Tongue (tissue), 2 donors: Measurements from ENCODE around the gene CLRN1. TPM values are rescaled to one million over a fixed set of nuclear protein-coding genes. Genes with fewer than 3 reads are reported as not detected.
"Not testable (repeated sequence)": the region's sequence is repeated elsewhere in the genome, so short reads cannot be mapped to it uniquely, and the experiment has no call there.

Experiments
- DNase-seq: peaks from one replicate; pipeline ENCODE4 v3.0.0-alpha.2; 2015
- total RNA-seq: library from RNA; depleted of rRNA; stranded (reverse); fragments of >200 nt; gene quantifications from one replicate; pipeline ENCODE4 v1.2.3, GENCODE V29; 2014

CLRN1 gene, protein sequence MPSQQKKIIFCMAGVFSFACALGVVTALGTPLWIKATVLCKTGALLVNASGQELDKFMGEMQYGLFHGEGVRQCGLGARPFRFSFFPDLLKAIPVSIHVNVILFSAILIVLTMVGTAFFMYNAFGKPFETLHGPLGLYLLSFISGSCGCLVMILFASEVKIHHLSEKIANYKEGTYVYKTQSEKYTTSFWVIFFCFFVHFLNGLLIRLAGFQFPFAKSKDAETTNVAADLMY
- total RNA-seq: 0.31 TPM

DNA sequence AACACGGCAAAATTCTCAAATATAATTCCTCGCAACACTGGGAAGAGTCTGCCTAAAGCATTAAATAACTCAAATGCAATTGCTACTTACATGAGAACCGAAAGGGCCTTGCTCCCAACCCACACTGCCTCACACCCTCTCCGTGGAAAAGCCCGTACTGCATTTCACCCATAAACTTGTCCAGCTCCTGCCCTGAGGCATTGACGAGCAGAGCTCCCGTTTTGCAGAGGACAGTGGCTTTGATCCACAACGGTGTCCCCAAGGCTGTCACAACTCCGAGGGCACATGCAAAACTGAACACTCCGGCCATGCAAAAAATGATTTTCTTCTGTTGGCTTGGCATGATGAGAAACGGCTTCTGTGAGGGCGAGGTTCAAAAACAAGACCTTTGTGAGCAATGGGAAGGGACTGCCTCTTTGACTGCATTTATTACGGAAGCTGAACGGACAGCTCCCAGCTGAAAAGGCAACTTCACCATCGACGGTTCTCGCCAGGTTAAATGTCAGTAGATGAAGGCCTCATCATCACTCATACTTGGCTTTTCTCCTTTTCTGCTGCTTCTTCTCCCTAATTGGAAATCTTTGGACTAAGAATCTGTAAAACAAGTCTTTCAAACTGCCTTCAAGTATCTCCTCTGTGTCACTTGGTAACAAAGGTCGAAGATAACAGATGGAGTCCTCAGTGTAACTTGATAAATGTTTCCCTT lies at the start of gene CLRN1:
Gene CLRN1, minus strand, starts transcription at position 362 of the 706 bp plus-strand sequence. Its CDS starts 19 bp downstream, at position 343.
- DNase-seq: peak; percentile 2

DNA sequence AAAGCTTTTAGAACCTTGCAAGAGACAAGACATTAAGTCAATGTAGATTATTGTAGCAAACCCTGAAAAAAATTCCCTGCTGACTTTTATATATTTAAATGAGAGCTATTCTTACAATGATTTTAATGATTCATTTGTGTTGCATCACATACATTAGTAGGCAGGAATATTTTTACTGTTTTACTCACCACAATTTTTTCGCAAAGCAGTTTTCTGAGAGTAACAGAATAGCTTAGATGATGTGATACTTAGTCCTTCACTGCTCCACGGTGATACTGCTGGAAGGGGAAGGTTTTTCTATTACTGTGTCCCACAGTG lies 43.9 kb upstream of the CLRN1 start:
- no peak for DNase-seq

DNA sequence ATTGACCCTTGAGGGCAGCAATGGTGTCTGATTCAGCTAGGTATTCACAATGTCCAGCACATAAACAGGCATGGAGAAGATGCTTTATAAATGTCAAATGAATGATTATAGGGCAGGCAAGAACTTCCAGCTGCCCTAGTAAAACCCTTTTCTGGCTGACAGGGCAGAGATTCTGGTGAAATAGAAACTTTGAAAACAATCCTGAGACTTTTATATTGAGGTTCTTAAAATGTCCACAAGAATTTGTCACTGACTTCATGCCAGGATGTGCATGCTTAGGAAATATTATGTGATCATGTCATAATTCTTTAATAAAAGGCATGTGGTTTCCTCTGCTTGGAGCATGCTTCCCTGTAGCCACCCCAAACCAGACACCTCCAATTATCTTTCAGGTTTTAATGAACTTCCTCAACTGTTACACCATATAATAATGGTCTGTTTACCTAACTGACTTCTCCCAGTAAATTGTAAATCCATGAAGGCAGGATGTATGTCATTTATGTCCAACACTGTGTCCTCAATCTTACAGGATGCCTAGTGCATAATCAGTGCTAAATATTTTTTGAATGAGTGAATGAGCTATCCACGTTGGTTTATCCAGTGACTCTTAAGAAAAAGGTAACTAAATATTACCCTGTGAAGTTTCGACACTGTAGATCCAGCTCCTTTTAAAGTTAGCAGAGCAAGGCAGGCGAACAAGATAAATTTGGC lies 43.4 kb upstream of the CLRN1 start:
- DNase-seq: no peak

DNA sequence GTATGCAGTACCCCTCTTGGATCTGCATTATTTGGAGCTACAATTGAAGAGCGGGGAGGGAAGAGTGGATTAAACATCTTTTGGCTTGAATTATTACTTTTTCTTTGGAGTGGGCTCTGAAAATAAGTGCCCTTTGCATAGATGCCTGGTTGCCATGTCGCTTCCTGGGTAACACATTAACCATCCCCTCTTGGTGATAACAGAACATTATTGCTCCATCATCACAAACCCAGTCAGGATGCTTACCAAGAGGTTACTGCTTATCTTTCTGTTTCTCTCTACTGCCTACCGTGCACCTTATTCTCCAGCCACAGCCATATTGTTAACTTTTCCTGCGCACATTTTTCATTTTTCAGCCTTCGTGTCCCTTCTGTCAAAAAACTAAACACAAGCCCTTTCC lies 42.7 kb upstream of the CLRN1 start:
- no peak for DNase-seq

DNA sequence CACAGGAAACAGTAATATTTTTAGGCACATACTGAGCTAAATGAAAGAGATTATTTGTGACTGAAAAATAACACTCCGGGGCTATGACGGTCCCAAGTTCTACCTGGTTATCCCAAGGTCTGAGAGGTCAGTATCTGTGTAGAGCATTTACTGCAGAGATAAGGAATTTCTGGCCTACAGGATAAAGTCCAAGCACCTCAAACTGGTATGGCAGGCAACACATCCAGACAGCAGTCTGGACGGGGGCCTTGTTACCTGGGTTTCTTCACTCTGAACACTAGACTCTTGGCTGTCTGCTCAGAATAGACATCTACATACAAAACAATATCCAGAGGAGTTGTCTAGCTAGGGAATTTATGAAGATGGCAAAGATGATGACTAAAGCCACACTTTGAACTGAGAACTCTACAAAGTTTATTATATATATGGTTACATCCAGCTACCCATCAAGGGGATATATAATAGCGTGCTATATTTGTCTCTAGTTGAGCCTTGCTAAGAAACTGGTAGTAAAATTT lies 42.0 kb upstream of the CLRN1 start:
- no peak for DNase-seq

DNA sequence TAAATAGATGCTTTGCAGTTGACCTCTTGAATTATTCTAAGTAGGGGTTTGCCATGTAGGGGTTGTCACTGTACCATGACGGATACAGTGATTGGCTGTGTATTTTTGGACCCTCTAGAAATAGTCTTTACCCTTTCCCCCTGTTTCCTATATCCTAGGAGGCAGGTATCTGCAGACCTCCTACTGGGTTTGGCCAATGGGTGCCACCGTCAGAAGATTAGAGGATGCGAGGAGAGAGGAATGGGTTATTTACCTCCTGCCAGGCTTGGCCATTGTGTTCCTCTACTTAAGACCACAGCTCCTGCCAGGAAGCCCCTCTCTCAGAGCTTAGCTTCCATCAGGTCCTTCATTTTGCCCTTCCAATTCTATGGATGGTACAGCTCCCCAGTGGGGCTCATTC lies 40.2 kb upstream of the CLRN1 start:
- DNase-seq: no peak

DNA sequence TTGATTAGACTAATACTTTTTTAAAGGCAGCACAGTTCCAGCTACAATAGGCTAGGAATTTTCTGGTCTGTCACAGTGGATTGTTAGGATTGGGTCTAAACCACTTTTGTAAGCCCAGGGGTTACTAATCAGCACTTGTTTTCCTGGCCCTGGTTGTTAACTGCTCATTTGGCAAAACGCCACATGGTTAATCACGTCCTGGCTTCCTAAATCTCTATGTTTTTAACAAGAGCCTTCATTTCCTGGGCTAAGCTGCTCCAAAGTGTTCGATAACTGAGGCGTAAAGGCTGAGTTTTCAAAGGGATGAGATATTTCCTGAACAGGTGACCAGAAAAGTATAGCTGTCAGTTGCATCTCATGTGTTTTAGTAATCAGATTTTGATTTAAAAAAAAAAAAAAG lies 38.9 kb upstream of the CLRN1 start:
- DNase-seq: peak; percentile 46

DNA sequence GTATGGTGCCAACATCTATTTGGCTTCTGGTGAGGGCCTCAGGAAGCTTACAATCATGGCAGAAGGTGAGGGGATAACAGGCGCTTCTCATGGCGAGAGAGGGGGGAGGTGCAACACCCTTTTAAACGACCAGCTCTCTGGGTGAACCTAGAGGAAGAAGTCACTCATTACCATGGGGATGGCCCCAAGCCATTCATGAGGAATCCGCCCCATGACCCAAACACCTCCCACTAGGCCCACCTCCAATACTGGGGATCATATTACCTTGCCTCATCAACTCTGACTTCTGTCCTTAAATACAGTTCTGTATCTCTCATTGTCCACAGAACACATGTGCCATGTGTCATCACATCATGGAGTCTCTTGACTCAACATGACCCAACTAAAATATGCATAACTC lies 37.5 kb upstream of the CLRN1 start:
- no peak for DNase-seq

DNA sequence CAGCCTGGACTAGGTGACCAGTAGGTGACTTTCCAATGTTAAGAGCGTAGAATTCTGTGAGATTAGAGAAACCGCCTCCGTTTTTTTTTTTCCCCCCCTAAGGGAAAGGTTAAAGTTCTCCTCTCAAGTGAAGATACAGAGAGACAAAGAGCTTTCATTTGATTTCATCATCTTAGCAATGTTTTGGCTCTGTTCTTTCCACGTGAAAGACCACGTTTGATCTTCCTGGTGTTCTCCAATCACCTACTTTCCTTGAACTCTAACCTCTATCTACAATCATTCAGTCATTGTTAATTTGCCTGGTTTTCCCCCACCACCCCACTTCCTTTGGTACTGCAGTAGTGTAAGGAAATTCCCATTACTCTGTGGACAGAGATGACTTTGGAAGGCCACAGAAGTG lies 36.9 kb upstream of the CLRN1 start:
- DNase-seq: no peak

DNA sequence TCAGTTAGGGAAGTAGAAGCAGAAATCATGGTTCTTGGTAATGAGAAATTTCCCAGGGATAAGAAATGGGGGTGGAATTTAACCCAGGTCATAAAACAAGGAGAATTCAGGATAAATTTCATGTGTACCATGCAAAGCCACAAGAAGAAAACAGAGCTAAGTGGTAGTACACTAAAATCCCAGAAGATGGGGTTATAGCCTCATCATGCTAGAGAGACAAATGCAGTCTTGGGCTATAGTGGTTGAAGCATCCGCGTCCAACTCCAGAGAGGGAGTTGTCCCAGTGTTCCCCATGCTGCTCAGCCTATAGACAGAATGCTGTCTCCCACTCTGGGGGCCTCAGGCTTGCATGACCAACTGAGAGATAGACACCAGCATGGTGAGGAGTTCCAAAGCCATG lies 36.2 kb upstream of the CLRN1 start:
- DNase-seq: peak; percentile 38

DNA sequence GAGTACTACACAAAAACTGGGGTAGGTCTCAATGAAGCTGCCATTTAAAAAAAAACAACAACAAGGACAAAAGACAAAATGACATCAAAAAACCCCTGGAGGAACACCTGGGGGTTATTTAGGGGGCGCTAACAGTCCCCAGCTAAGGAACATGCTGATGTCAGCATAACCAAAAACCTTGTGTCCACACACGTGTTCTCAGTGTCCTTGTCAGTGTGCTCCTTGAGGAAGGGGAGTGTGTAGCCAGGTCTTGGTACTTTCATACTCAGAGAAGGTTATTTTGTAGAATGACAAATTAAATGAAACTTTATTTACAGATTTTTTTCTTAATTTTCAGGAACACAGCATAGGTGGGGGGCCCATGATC lies 31.2 kb upstream of the CLRN1 start:
- DNase-seq: no peak

DNA sequence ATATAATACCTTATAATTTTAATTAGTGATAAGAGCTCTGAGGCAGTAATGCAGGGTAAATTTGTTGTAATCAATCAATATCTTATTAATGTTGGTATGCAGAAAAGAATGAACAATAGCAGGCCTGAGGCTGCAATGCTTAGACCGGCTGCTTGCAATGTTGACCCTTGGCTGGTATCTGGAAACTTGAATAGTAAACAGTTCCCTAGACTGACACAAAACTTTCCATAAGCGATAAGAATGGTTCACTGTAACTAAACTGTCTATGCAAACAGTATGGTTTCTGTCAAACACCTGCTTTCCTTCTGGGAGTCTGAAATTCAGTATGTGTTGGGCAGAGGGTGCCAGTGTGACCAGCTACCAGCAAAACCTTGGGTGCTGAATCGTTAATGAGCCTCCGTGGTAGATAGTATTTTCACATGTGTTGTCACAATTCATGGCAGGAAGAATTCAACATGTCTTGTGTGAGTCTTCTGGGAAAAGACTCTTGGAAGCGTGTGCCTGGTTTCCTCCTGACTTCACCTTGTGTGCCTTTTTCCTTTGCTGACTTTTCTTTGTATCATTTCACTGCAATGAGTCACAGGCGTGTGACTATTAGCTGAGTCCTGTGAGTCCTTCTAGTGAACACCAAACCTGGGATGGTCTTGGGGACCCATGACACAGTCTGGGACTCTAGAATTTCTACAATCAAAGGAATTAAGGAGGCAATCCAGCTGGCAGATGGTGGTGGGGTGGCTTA lies 30.7 kb upstream of the CLRN1 start:
- peak; percentile 7 for DNase-seq

DNA sequence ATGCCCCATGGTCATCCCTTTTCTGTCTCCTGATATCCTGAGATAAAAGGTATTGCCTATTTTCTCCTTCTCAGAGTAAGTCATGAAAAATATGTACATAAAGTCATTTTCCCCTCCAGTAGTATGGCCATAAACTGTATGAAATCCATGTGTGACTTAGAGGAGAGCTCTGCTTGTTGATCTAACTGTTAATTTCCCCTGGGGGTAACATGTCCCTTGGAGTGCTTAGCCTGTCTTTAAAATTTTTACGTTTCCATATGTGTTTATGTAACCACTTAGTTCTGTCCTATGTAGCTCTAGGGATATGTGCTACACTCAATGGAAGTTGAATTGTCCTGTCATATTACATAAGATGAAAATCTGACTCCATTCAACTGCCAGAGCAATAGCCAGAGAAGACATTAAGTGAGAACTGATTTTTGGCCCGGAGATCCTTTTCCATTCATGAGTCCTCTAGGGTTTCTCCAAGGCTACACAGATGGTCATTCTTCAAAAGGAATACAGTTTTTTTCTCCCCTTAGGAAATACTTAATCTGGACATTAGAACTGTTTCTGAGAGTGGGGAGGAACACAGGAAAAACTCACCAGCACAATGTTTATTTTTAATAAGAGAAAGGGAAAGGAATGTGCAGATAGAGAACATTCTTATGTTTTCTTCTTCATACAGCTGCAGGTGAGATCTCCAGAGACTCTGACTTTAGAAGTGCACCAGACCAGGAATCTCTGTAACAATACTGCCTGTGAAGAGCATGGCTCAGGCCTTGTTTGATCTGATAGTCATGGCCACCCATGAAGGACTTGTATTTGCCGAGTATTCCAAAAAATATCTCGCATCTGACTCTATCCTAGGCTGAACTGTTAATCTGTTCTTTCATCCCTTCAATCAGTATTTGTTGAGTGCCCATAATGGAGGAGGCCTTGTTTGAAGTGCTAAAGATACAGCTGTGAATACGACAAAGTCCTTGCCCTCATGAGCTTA lies 29.8 kb upstream of the CLRN1 start:
- DNase-seq: peak; percentile 82

DNA sequence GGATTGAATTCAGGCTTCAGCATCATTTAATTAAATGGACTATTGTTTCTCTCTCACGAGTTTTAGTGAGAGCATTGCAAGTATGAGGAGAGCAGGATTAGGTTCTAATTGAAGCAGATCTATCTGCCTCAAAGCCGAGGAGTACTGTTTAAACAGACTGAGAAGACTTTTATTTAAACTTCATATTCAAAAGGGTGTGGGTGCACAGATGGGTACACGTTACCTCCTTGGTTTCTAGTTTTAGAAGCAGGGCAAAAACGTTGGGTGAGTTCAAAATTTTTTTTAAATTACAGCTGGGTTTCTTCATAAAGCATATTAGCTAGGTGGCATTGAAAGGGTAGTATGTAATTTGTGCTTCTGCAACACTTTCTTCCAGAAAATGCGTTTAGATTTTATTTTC lies 26.5 kb upstream of the CLRN1 start:
- DNase-seq: no peak

DNA sequence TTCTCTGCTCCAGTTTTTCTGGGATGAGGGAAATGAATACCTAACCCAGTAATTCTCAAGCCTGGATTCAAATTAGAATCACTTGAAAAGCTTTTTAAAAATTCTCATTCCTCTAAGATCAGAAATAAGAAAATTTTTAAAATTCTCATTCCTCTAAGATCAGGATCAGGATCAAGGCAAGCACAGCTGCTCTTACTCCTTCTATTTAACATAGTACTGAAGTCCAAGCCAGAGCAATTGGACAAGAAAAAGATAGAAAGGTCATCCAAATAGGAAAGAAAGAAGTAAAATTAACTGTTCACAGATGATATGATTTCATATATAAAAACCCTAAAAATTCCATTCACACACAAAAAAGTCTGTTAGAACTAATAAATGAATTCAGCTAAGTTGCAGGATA lies 24.2 kb upstream of the CLRN1 start:
- DNase-seq: no peak

DNA sequence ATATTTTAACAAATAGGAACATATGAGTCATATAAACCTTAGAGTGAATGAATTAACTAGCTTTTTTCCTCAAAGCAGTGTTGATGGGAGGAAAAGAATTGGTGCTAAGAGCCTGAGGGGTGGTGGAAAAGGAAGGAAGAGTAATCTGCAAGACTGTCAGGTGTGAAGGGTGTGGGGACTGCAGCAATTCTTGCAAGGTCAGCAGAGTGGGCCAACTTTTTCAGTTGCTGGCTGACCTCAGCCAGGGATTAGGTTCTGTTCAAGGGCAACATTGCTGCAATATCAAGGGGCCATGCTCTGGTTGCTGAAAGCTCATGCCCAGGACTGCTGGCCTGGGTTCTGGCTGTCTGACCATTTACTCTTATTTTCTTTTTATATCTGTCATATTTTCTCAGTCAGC lies 23.0 kb upstream of the CLRN1 start:
- no peak for DNase-seq

DNA sequence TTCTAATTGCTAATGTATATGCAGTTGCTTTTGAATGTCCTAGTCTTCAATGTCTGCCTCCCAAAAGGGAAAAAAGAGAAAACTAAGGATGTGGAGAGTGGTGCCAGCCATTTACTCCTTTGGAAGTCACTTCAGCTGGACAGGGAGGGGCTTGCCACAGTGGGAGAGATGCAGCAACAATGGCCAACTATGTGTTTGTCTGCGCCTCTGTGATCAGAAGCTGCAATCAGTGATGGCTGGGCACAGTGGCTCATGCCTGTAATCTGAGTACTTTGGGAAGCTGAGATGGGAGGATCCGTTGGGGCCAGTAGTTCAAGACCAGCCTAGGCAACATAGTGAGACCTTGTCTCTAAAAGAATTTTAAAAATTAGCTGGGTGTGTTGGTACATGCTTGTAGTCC lies 16.7 kb upstream of the CLRN1 start:
- no peak for DNase-seq

DNA sequence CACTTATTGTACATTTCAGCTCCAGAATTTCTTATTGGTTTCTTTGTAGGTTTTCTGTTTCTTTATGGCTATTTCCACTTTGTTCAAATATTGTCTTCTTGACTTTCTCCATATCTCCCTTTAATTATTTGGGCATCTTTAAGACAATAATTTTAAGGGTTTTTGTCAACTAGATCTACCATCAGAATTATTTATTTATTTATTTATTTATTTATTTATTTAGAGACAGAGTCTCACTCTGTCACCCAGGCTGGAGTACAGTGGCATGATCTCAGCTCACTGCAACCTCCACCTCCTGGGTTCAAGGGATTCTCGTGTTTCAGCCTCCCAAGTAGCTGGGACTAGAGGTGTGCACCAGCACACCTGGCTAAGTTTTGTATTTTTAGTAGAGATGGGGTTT lies 15.9 kb upstream of the CLRN1 start:
- DNase-seq: not testable (repeated sequence)

DNA sequence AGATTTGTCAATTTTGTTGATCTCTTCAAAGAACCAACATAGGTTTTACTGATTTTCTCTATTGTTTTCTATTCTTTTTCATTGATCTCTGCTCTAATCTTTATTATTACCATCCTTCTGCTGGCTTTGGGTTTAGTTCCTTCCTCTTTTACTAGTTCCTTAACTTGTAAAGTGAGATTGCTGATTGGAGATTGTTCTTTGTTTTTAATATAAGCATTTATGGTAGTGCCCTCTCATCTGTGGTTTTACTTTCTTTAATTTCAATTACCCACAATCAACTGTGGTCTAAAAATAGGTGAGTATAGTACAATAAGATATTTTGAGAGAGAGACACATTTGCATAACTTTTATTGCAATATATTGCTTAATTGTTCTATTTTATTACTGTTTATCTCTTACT lies 13.2 kb upstream of the CLRN1 start:
- no peak for DNase-seq

DNA sequence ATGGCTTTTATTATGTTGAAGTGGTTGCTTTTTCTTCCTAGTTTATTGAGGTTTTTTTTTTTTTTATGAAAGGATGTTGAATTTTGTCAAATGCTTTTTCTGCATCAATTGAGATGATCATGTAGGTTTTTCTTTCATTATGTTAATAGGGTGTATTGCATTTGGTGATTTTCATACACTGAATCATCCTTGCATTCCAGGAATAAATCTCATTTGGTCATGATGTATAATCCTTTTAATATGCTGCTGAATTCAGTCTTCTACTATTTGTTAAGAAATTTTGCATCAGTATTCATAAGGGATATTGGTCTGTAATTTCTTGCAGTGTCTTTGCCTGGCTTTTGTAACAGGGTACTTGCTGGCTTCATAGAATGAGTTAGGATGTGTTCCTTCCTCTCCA lies 11.5 kb upstream of the CLRN1 start:
- no peak for DNase-seq

DNA sequence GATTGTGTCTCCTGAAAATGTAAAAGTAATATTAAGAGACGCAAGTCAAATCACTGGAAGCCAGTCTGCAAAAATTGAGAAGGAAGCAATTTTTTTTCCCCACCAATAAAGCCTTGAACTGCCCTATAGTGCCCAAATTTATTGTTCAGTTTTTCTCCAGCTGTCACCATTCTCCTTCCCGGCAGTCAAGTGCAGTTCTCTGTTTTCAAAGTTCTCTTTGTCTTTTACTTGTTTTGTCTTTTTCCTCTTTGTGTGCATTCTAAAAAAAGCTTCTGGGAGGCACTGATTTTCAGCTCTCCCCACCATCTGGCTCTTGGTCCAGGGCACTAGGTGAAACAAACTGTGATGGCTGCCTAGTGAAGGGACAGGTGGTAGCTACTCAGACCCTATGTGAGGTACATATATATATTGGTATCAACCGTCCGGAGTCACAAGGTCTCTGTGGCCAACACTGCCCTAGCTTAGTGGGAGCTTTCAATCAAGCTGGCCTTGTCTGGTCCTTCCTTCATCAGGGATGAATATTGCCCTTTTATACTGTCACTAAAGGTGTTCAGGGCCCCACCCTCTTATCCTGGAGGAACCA lies 6.1 kb upstream of the CLRN1 start:
- DNase-seq: no peak
